GM23338 (cell line): ENCODE measurements around the gene ZNF529.

Experiments used
- EZH2 ChIP-seq: fragments of 200-600 bp; sonication (generic); IDR thresholded peaks from one replicate; pipeline ENCODE4 v1.8.0; 2017; ENCODE audit warnings: antibody characterized with exemption, mild to moderate bottlenecking, low read depth; ENCODE audit not compliant: unreplicated experiment
- EZH2phosphoT487 ChIP-seq: fragments of 200-600 bp; sonication (generic); IDR thresholded peaks from one replicate; pipeline ENCODE4 v1.8.1; 2018; ENCODE audit warnings: antibody characterized with exemption; ENCODE audit not compliant: unreplicated experiment
- JUNB ChIP-seq: IDR thresholded peaks from one replicate; pipeline ENCODE4 v1.6.1; 2016; ENCODE audit warnings: antibody characterized with exemption; ENCODE audit not compliant: unreplicated experiment
- POLR2AphosphoS5 ChIP-seq: IDR thresholded peaks from 2 replicates; pipeline ENCODE4 v1.6.1; 2016; ENCODE audit warnings: antibody characterized with exemption, low read depth
- STAT1 ChIP-seq: IDR thresholded peaks from one replicate; pipeline ENCODE4 v1.6.1; 2016; ENCODE audit warnings: antibody characterized with exemption; ENCODE audit not compliant: unreplicated experiment
- ZNF114 ChIP-seq: fragments of 250-450 bp; sonication (Bioruptor Pico); IDR thresholded peaks from 2 replicates; pipeline ENCODE4 v1.5.0; 2020; ENCODE audit warnings: mild to moderate bottlenecking, moderate library complexity
- TF ChIP-seq, protein P1 (sequence below), 2 experiments: fragments of 200-600 bp in 1 of 2; sonication (generic) in 1 of 2; conservative IDR thresholded peaks; 2 replicates each; pipeline versions ENCODE4 v1.5.1 to v1.6.1; 2016 to 2017; ENCODE audit warnings: antibody characterized with exemption in 2 of 2, low read depth in 2 of 2, mild to moderate bottlenecking in 2 of 2, moderate library complexity in 1 of 2
- TF ChIP-seq, protein P2 (sequence below): IDR thresholded peaks from one replicate; pipeline ENCODE4 v1.6.1; 2018; ENCODE audit warnings: antibody characterized with exemption; ENCODE audit not compliant: unreplicated experiment

DNA sequence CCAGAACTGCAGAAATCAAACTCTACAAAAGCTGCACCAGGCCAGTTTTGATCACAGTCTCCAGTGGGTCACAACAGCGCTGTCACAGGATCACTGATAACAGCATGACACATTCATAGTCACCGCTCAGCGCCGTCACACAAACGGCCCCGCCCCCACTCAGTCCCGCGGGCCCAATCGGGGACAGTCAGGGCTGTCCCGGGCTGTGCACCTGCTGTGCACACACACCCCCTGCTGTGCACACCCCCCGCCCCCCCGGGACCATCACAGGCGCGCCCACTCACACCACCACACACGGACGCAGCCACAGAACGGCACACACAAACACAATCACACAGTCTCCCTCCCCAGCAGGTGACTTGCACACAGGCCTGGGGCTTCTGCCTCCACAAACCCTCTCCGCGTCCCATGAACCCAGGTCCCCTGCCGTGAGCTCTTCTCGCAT, 31.6 kb upstream of the ZNF529 start:
- TF ChIP-seq, protein P1, sequence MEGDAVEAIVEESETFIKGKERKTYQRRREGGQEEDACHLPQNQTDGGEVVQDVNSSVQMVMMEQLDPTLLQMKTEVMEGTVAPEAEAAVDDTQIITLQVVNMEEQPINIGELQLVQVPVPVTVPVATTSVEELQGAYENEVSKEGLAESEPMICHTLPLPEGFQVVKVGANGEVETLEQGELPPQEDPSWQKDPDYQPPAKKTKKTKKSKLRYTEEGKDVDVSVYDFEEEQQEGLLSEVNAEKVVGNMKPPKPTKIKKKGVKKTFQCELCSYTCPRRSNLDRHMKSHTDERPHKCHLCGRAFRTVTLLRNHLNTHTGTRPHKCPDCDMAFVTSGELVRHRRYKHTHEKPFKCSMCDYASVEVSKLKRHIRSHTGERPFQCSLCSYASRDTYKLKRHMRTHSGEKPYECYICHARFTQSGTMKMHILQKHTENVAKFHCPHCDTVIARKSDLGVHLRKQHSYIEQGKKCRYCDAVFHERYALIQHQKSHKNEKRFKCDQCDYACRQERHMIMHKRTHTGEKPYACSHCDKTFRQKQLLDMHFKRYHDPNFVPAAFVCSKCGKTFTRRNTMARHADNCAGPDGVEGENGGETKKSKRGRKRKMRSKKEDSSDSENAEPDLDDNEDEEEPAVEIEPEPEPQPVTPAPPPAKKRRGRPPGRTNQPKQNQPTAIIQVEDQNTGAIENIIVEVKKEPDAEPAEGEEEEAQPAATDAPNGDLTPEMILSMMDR (conservative IDR thresholded peaks at IDR 0.05; ENCODE audit: low read depth in 2 of 2), result no peak
- no peak for TF ChIP-seq EZH2phosphoT487
- no peak for TF ChIP-seq EZH2
- no peak for TF ChIP-seq JUNB
- TF ChIP-seq, protein P2, sequence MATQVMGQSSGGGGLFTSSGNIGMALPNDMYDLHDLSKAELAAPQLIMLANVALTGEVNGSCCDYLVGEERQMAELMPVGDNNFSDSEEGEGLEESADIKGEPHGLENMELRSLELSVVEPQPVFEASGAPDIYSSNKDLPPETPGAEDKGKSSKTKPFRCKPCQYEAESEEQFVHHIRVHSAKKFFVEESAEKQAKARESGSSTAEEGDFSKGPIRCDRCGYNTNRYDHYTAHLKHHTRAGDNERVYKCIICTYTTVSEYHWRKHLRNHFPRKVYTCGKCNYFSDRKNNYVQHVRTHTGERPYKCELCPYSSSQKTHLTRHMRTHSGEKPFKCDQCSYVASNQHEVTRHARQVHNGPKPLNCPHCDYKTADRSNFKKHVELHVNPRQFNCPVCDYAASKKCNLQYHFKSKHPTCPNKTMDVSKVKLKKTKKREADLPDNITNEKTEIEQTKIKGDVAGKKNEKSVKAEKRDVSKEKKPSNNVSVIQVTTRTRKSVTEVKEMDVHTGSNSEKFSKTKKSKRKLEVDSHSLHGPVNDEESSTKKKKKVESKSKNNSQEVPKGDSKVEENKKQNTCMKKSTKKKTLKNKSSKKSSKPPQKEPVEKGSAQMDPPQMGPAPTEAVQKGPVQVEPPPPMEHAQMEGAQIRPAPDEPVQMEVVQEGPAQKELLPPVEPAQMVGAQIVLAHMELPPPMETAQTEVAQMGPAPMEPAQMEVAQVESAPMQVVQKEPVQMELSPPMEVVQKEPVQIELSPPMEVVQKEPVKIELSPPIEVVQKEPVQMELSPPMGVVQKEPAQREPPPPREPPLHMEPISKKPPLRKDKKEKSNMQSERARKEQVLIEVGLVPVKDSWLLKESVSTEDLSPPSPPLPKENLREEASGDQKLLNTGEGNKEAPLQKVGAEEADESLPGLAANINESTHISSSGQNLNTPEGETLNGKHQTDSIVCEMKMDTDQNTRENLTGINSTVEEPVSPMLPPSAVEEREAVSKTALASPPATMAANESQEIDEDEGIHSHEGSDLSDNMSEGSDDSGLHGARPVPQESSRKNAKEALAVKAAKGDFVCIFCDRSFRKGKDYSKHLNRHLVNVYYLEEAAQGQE, result no peak
- TF ChIP-seq ZNF114, result no peak
- no peak for TF ChIP-seq POLR2AphosphoS5
- no peak for TF ChIP-seq STAT1
